Globus pallidus (tissue), 1 donor: ENCODE results near the gene BRIP1.

ENCODE experiments used
- DNase-seq: peaks from one replicate; pipeline ENCODE4 v3.0.0-alpha.2; 2015; ENCODE audit warnings: low spot score

Gene BRIP1

DNA sequence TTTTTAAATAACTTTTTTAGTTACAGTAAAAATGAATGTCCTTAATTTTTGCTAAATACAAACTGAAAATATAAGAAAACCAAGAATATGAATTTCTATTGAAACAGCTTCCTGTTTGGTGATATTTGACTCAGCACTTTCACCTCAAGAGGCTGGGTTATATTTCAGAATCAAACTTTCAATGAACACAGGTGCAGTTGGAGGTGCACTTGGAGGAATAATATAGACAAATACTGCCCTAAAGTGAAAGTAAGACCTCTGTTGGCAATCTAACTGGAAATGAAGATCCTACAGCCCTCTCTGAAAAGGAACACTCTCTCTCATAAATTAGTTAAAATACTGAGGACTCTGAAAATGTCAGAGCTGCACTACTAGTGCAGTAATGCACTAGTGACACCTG, 106.2 kb downstream of the BRIP1 start:
- no peak for DNase-seq

DNA sequence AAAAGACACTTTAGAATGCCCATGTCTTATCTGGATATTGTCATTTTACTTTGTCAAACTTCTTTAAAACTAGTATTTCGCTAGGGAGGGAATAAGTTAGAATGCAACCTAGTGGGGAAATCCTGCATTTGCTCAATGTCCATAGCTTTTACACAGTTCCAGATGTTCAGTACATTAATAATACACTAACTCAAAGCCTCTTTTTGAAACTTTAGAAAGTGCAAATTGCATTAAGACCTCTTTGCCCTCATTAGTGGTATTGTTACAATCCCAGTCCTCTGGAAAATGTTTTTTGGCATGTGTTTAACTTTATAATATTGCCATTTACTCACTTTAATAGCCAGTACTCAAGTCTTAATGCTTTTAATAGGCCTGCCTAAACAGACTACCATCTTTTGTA, 106.8 kb downstream of the BRIP1 start:
- DNase-seq: no peak

DNA sequence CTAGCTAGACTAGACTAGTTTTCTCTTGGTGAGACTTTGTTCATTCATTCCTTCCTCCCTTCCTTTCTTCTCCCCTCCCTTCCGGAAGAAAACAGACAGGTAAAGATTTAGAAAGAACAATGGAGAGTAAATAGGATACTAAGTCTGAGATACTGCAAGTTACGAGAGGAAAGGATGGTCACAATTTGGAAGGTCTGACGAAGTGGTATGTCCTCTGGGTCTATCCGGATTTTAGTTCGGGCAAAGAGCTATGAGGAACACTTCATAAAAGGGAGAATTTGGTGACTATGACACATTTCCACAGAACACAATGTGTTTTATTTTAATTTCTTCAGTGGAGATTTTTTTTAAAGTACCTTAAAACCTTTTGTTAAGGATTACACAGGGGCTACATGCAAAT, 107.7 kb downstream of the BRIP1 start:
- no peak for DNase-seq

DNA sequence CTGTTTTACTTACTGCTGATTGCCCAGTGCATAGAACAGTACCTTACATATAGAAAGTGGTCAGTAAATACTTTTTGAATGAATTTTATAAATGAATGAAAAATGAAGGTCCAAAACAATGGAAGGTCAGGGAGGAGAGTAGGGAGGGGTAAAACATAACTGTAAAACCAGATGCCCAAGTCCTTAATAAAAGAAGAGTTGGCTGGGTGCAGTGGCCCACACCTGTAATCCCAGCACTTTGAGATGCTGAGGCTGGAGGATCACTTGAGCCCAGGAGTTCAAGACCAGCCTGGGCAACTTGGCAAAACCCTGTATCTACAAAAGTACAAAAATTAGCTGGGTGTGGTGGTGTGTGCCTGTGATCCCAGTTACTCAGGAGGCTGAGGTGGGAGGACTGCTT, 108.2 kb downstream of the BRIP1 start:
- DNase-seq: no peak

DNA sequence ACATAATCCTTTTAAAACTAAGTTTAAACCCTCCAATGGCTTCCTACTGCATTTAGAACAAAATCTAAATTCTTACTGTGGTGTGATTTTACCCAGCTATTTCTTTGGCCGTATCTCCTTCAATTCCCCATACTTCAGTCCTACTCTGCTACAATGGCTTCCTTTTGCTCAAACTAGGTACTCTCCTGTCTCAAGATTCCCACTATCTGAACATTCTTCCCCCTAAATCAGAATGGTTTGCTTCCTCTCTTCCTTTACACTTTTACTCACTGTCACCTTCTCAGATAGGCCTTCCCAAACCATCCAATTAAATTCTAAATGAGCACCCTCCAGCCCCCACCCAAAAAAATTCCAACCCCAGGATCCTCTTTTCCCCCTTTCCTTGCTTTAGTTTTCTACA, 109.2 kb downstream of the BRIP1 start:
- DNase-seq: no peak

DNA sequence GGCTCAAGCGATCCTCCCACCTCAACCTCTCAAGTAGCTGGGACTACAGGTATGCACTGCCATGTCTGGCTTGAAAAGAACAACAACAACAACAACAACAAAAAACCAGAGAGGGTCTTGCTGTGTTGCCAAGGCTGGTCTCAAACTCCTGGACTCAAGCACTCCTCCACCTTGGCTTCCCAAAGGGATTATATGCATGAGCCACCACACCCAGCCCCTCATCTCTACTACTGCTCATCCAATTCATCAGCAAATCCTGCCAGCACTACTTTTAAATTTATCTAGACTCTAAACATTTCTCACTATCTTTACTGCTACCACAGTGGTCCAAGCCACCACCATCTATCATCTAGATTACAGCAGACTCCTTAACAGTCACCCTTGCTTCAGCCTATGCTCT, 109.6 kb downstream of the BRIP1 start:
- no peak for DNase-seq

DNA sequence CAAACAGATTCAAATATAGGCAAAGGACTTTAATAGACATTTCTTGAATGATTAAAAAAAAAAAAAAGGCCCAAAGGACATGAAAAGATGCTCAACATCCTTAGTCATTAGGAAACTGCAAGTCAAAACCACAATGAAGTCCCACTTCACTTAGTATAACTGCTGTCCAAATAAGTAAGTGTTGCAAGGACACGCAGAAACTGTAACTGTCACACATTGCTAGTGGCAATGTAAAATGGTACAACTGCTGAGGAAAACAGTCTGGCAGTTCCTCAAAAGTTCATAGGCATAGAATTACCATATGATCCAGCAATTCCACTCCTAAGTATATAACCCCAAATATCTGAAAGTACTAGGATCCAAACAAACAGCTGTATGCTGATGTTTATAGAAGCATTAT, 112.7 kb downstream of the BRIP1 start:
- no peak for DNase-seq

DNA sequence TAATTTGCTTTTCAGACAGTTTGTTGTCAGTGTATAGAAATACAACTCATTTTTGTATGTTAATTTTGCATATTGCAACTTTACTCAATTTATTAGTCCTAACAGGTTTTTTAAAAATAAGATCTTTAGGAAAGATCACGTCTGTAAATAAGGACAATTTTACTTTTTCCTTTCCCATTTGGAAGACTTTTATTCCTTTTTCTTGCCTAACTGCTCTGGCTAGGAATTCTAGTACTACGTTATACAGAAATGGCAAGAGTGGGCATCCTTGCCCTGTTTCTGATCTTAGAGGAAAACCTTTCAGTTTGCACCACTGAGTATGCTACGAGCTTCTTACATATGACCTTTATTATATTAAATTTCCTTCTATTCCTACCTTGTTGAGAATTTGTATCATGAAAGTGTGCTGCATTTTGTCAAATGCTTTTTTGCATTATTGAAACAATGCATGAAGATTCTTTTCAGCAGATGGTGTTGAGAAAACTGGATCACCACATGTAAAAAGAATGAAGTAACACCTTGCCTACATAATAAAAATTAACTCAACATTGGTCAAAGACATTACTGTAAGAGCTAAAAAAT, 113.4 kb downstream of the BRIP1 start:
- no peak for DNase-seq

DNA sequence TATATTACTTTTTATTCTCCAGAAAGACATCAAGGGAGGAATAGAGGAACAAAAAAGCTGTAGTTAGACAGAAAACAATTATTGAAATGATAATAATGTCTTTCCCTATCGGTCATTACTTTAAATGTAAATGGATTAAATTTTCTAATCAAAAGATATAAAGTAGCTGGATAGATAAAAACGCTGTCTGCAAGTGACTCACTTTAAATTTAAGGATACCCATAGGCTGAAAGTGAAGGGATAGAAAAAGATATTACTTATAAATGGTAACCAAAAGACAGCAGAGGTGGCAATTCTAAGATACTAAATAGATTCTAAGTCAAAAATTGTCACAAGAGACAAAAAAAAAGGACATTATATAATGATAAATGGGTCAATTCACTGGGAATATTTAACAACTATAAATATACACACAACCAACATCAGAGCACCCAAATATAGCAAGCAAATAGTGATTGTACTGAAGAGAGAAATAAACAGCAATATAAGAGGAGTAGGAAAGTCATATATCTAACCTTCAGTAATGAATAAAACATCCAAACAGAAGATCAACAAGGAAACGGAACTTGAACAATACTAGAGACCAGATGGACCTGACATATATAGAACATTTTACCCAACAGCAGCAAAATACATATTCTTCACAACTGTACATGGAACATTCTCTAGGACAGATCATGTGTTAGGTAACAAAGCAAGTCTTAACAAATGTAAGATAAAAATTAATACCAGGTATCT, 116.9 kb downstream of the BRIP1 start:
- no peak for DNase-seq

DNA sequence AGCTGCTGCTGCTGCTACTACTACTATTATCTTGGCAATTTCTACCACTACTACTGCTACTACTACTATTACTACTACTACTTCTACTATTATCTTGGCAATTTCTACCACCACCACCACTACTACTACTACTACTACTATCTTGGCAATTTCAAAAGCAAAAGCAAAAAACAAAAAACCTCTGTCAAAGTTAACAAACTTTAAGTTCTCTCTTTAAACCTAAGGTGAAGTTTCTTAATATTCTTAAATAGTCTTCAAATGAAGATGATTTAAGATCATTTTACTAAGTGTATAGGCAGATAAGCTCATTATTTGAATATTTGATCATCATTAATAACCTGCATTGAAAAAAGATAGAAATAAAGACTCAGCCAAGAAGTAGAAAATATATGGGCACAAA, 118.5 kb downstream of the BRIP1 start:
- no peak for DNase-seq

DNA sequence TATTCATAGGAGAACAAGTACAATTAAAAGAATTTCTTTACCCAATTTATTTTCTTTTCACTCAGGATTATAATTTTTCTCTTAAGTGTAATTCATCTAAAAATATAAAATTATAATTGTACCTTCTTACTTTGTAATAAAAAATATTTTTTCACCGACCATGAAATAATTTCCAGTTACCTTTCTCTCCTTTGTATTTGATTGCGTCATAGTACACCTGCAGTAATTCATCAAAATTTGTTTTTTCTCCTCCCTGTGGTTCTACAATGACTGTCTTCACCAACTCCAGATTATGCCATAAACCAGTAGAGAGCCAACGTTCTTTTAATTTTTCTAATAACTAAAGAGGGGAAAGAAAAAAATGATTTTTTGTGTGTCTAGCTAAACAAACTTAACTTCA, 119.1 kb downstream of the BRIP1 start:
- DNase-seq: no peak

DNA sequence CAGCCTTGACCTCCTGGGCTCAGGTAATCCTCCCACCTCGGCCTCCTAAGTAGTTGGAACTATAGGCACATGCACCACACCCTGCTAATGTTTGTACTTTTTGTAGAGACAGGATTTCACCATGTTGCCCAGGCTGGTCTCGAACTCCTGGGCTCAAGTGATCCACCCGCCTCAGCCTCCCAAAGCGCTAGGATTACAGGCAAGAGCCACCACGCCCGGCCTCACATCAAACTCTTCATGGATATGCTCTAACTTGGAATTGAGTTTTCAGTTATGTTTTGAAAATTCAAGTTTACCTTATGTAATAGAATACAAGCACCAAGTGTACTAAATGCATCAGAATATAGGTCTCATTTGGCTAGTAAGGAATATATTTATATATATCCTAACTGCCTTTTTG, 119.6 kb downstream of the BRIP1 start:
- DNase-seq: no peak

DNA sequence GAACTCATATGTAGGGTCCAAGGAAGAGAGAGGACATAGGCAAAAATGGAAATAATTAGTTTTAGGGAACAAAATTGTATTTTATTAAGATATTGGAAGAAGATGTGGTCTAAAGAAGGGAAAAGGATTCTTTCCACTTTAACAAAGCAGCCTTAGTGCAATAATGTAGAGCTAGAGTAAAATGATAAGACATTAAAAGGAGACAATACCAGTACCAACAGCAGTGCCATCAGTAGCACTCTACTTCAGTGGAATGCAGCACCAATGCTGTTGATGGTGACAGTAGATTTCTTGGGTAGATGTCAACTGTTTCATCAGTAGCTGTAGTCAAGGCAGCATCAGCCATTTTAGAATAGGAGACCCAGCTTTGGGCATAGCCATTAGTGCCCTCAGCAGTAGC, 124.3 kb downstream of the BRIP1 start:
- DNase-seq: no peak

DNA sequence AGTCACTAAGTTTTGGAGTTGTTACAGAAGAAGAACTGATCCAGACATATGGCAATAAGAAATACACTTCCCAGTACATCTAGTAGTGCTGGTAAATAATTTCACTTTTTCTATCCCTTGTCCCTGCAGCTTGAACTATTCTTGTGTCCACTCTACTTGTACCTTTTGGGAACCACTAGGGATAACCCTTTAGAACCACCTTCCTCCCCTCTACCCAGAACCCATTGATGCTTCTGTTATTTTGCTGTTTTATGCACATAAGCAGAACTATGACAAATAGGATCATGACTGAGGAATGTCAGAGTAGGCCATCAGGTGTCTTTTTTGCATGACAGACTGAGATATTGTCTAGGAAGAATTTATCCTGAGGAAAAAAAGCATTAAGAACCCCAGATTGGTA, 125.1 kb downstream of the BRIP1 start:
- no peak for DNase-seq

DNA sequence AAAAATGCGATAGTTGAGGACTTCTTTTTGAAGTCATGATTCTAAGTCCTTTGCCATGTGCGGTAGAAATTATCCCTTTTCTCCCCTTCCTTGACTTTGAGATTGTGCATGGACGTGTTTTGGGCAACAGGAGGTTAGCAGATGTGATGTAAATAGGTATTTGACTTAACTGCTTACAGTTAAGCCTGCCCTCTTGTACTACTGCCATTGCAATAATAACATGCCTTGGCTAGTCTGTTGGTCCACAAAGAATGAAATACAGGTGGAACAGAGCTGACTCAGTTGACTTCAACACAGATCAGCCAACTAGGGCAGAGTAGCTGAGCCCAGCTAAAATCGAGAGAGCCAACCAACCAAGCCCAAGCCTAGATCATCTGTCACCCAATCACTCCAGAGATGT, 125.5 kb downstream of the BRIP1 start:
- no peak for DNase-seq

DNA sequence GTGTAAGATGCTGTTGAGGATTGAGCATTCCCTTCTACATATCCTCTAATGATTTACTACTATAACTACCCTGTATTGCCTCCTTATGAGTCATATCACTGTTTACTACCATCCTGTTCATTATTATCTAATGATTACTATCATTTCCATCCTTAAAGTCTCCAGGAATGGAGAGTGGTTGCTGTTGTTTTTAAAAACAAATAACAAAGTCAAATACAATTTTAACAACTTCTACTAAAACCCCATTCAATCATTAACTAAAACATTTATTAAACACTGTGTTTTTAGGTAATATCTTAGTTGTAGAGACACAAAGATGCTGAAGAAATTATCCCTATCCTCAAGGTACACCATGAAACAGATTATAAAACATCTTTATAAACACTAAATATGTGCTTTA, 126.9 kb downstream of the BRIP1 start:
- no peak for DNase-seq

DNA sequence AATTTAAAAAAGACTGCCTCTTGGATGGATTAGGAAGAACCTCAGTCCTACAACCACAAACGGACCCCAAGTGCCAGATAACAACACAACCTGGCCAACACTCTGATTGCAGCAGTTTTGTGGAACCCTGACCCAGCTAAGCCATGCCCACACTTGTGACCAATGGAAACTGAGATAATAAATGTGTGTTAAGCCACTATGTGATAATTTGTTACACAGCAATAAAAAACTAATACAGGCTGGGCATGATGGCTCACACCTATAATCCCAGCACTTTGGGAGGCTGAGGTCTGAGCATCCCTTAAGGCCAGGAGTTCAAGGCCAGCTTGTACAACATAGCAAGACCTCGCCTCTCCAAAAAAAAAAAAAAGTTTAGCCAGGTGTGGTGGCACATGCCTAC, 127.5 kb downstream of the BRIP1 start:
- DNase-seq: no peak

DNA sequence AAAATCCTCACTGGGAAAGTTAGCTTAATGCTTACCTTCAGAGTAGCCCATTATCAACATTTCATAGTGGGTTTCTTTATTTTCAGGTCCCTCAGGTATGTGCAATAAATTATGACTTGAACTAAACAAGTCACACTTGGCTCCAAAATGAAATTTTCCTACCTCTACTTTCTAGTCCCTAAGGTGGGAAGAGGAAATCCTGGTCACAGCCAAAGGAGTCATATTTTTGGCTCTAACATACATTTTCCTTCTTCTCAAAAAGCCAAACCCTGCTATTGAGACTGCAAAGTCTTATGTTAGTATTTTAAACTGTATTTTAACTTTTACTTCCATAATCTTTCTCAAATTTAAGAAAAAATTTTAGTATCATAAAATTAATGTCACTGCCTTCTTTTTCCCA, 128.9 kb downstream of the BRIP1 start:
- no peak for DNase-seq

DNA sequence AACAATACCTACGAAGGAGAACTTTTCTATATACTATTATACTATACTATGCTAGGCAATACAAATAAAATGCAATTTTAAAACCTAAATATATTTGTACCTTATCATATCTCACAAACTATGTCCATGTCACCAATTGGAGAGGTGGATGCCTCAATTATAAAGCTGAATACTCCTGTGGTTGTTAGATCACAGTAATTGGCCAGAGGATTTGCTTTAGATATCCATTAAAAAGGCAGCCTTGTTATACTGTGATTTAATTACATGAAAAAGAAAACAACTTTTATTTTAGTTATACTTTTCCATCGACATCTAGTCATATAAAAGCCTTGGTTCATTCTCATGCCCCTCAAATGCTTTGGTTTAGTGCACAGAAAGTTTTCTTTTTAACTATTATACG, 129.3 kb downstream of the BRIP1 start:
- DNase-seq: no peak

DNA sequence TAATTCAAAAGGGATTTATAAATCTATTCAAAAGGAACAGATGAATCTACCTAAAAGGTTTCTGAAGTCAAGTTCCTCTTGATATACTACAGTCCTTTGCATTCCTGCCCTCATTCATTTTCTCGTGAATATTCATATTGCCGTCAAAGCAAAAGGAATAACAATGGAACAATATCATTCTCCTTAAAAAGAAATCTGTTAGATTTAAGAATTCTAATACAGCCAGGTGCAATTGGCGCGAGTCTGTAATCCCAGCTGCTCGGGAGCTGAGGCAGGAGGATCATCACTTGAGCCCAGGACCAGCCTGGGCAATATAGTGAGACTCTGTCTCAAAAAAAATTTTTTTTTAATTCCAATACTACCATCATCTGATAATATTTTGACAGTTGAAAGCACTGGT, 130.3 kb downstream of the BRIP1 start:
- DNase-seq: no peak

DNA sequence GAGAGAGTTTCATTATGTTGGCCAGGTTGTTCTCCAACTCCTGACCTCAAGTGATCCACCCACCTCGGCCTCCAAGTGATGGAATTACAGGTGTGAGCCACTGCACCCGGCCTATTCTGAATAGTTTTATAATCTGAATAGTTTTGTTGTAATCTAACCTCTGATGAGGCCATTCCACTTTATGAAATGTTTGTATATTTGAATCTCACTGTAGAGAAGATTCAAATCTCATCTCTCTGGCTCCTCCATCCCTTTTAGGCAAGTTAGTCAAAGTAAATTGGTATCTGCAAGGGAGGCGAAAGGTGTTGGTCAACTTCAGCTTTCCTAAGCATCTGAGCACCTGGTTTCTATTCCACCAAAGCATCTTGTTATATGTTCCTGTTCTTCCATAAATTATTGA, 131.2 kb downstream of the BRIP1 start:
- DNase-seq: no peak

DNA sequence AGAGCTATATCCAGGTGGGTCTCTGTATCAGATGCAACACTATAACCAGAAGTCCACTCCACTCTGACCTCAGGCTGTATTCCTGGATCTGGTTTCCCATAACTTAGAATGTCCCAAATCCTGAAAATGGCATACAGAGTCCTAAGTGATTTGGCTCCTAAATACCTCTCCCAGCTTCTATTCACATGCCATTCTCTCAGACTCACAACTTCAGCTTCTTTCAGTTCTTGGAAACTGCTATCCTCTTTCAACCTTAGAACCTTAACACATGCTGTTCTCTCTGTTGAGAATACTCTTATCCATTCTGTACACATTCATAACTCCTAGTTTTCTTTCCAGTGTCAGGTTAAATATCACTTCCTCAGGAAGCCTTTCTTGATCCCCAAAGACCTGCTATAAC, 132.0 kb downstream of the BRIP1 start:
- DNase-seq: no peak

DNA sequence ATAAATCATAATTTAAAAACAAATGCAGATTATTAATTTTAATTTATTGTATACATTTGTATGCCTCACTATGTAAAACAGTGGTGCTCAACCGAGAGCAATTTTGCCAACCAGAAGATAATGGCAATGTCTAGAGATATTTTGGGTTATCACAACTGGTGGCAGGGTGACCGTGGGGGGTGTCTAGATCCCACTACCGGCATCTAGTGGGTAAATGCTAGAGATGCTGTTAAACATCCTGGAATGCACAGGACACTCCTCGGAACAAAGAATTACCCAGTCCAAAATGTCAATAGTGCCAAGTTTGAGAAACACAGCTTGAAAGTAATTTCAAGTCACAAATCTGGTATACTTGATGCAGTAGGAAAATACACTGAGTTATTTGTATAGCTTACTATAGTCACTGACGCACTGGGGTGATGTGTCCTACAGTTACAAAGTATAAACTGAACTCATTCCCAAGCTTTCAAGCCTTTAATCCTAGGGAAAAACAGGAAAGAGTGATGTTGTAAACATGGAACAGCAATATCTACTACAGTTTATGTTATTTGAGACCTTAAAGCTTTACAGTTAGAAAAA, 133.5 kb downstream of the BRIP1 start:
- DNase-seq: no peak

DNA sequence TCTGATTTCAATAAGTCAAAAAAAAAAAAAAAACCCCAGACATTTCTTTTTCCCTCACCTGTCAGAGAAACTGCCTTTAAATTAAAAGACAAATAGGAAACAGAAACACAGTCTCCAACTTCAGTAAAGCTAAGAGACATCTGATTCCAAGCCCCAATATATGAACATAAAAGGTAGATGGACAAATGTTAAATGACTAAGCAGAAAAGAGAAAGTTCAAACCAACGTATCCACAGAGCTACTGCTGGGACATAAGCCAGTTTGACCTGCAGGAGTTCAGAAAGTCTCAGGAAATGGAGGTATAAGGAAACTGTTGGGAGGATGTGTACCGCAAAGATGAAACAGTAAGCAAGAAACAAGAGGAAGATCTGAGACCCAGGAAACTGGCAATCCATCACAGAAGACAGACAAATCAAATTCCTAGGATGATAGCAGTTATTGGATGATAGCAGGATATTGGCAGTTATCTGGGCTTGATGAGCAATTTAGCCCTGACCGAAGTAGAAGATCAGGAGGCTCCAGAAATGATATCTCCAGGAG, 135.0 kb downstream of the BRIP1 start:
- no peak for DNase-seq
